SK-N-MC (cell line): Measurements from ENCODE around the gene TMEM115.

Experiments
- DNase-seq: peaks from one replicate; pipeline ENCODE4 v3.0.0-alpha.2; 2011; ENCODE audit warnings: low read depth, low spot score
- H3K27ac ChIP-seq: fragments of 200-600 bp; sonication (generic); 2 replicates; pipeline ENCODE4 v1.5.1; 2016; ENCODE audit warnings: mixed run types
- H3K36me3 ChIP-seq: fragments of 200-600 bp; sonication (generic); 2 replicates; pipeline ENCODE4 v1.6.1; 2017; ENCODE audit warnings: antibody characterized with exemption, low read length, mixed read lengths; ENCODE audit not compliant: insufficient read depth
- H3K4me3 ChIP-seq: fragments of 200-600 bp; sonication (generic); 2 replicates; pipeline ENCODE4 v1.5.1; 2016
- H3K9ac ChIP-seq: fragments of 200-600 bp; sonication (generic); 2 replicates; pipeline ENCODE4 v1.8.0; 2017; ENCODE audit warnings: mixed run types, mixed read lengths; ENCODE audit not compliant: insufficient read length
- H3K9me3 ChIP-seq: fragments of 200-600 bp; sonication (generic); 2 replicates; pipeline ENCODE4 v1.6.1; 2017; ENCODE audit warnings: low read depth, mild to moderate bottlenecking, antibody characterized with exemption, low read length, moderate library complexity, mixed read lengths
- EZH2 ChIP-seq: fragments of 200-600 bp; sonication (generic); IDR thresholded peaks from one replicate; pipeline ENCODE4 v1.6.1; 2017; ENCODE audit warnings: antibody characterized with exemption
- FOXP2 ChIP-seq: optimal IDR thresholded peaks from 2 replicates; pipeline ENCODE3; 2011; ENCODE audit warnings: mild to moderate bottlenecking, moderate library complexity; ENCODE audit not compliant: insufficient read depth; ENCODE audit errors: extremely low read length, control extremely low read depth
- POLR2AphosphoS5 ChIP-seq: IDR thresholded peaks from 2 replicates; pipeline ENCODE4 v1.6.1; 2012; ENCODE audit warnings: mild to moderate bottlenecking, low read depth, low read length, borderline replicate concordance

TMEM115 gene

DNA sequence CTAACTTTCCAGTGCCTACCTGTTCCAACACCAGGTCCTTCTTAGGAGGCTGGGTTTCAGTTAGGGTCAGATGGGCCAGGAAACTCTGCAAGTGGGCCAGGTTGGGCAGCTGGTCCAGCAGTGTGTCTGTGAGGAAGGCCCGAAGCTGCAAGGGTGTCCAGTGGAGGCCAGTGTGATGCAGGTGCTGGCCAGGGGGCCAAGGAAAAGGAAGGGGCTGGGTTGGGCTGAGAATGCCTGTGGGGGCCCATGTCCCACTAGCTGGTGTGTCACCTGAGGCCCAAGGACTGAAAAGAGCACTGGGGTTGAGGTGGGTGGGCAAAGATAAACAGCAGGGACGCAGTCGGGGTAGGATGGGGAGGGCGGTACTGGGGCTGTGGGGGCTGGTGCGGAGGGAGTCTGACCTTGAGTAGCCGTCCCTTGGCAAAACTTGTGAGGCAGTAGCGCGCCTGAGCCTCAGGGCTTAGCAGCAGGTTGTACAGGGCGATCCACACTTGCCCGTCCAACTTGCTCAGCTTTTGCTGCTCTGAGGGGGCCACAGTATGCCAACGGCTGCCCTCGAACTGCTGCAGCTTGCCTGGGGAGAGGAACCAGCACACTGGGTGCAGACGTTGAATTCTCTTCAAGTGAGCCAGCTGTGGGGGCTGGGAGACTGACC is 17.2 kb downstream of the TMEM115 start:
- Histone ChIP-seq H3K36me3 (no peaks in the 10 kb centered on the region), H3K9ac (no peak overlapping the region), H3K9me3 (no peaks in the 10 kb centered on the region), H3K4me3 (no peak overlapping the region), H3K27ac (no peak overlapping the region)
- TF ChIP-seq FOXP2, result no peak
- TF ChIP-seq EZH2, result no peak
- TF ChIP-seq POLR2AphosphoS5, result no peak
- no peak for DNase-seq

DNA sequence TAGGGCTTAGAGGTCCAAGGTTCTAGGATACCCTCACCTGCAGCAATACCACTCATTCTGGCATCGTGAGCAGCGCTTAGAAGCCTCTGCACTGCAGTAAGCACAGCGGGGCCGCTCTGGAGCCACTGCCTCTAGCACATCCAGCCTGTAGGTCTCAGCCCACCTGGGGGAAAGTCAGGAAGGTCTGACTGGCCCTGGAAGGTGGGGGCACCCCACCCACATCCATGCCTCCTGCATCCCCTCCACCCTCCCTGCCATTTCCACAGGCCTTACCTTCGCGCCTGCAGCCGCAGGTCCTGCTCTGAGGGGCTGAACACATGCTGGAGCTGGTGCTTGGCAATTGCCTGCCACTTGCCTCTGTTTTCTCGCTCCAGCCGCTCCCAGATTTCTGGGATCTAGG is 17.8 kb downstream of the TMEM115 start:
- DNase-seq, result no peak
- Histone ChIP-seq H3K36me3 (no peaks in the 10 kb centered on the region), H3K4me3 (no peak overlapping the region), H3K9me3 (no peaks in the 10 kb centered on the region), H3K9ac (no peak overlapping the region), H3K27ac (no peak overlapping the region)
- no peak for TF ChIP-seq FOXP2

DNA sequence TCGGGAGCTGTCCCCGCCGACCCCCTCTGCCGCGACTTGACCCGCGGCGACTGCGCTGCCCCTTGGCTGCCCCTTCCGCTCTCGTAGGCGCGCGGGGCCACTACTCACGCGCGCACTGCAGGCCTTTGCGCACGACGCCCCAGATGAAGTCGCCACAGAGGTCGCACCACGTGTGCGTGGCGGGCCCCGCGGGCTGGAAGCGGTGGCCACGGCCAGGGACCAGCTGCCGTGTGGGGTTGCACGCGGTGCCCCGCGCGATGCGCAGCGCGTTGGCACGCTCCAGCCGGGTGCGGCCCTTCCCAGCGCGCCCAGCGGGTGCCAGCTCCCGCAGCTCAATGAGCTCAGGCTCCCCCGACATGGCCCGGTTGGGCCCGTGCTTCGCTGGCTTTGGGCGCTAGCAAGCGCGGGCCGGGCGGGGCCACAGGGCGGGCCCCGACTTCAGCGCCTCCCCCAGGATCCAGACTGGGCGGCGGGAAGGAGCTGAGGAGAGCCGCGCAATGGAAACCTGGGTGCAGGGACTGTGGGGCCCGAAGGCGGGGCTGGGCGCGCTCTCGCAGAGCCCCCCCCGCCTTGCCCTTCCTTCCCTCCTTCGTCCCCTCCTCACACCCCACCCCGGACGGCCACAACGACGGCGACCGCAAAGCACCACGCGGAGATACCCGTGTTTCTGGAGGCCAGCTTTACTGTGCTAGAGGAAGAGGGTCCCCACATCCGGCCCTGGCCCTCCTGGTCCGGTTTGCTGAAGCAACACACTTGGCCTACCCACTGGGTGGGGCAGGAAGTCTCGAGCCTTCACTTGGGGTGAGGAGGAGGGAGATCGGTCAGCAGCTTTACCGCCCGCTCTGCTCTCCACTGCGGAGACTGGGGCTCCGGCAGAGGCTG is 18.6 kb downstream of the TMEM115 start, which contains the start of gene RASSF1:
RASSF1 (minus strand) TSS at position 389 of the 882 bp plus-strand sequence; CDS start at position 358, 31 bp downstream.
- H3K36me3 ChIP-seq, result no peaks in the 10 kb centered on the region
- no peak within 1 kb of the TSS for H3K4me3 ChIP-seq
- no peaks in the 10 kb centered on the region for H3K9me3 ChIP-seq
- H3K27ac ChIP-seq, result no peak within 1 kb of the TSS
- H3K9ac ChIP-seq, result no peak within 1 kb of the TSS
- TF ChIP-seq FOXP2, result no peak
- DNase-seq, result no peak

DNA sequence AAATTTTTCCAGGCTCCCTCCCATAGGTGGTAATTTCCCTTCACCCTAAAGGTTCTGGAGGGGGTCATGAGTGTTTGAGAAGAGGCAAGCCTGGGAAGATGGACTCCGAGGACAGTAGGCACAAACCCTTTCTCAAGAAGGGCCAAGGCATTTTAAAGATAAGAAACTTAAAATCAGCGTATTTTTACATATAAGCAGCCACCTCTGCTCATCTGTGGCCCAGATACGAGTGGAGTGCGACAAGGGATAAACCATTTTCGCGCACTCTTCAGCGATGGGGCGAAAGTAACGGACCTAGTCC is 19.2 kb downstream of the TMEM115 start:
- Histone ChIP-seq H3K4me3 (no peak overlapping the region), H3K36me3 (no peaks in the 10 kb centered on the region), H3K9ac (no peak overlapping the region), H3K9me3 (no peaks in the 10 kb centered on the region), H3K27ac (no peak overlapping the region)
- TF ChIP-seq POLR2AphosphoS5 (no peak), EZH2 (no peak), FOXP2 (no peak)
- DNase-seq, result no peak

DNA sequence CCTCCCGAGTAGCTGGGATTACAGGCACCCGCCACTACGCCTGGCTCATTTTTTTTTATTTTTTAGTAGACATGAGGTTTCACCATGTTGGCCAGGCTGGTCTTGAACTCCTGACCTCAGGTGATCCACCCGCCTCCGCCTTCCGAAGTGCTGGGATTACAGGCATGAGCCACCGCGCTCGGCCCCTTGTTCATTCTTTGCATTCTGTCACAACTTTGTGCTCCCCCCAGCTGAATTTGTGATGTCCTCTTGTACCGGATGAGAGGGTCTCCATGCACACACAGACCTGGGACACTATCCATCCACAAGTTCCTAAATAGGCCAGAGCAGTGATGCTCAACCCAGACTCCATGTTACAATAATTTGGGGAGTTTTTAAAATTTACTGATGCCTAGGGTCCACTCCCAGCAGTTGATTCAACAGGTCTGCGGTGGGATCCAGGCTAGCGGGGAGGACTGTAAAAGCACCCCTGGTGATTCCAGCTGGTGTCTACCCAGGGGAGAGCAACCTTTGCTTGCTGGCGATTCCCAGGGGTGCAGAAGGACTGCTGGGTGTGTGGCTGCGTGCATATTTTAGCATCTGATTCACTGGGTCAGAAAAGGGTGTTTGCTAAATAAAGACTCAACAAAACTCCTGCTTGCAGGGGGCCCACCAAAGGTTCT is 19.7 kb downstream of the TMEM115 start:
- Histone ChIP-seq H3K9ac (no peak overlapping the region), H3K36me3 (no peaks in the 10 kb centered on the region), H3K9me3 (no peaks in the 10 kb centered on the region), H3K27ac (no peak overlapping the region), H3K4me3 (no peak overlapping the region)
- DNase-seq, result no peak
- TF ChIP-seq EZH2, result no peak

DNA sequence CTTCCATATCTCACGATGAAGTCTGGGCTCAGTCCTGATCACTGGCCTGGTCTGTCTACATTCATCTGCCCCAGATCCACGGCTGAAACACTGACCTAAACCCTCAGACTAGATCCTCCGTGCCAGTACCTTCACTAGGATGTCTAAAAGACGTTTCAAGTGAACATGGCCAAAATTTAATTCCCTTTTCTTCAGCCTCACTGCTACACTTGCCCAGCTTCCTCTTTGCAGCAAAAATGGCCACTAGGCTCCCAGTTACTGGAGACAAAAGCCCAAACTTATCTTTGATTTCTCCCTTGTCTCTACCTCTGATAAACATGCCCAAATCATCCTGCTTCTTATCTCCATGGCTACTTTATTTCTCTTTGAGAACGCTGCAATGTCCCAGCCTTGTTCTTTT is 20.4 kb downstream of the TMEM115 start:
- Histone ChIP-seq H3K4me3 (no peak overlapping the region), H3K36me3 (no peaks in the 10 kb centered on the region), H3K9me3 (no peaks in the 10 kb centered on the region), H3K9ac (no peak overlapping the region), H3K27ac (no peak overlapping the region)
- TF ChIP-seq EZH2, result no peak
- no peak for TF ChIP-seq FOXP2
- no peak for TF ChIP-seq POLR2AphosphoS5
- no peak for DNase-seq

DNA sequence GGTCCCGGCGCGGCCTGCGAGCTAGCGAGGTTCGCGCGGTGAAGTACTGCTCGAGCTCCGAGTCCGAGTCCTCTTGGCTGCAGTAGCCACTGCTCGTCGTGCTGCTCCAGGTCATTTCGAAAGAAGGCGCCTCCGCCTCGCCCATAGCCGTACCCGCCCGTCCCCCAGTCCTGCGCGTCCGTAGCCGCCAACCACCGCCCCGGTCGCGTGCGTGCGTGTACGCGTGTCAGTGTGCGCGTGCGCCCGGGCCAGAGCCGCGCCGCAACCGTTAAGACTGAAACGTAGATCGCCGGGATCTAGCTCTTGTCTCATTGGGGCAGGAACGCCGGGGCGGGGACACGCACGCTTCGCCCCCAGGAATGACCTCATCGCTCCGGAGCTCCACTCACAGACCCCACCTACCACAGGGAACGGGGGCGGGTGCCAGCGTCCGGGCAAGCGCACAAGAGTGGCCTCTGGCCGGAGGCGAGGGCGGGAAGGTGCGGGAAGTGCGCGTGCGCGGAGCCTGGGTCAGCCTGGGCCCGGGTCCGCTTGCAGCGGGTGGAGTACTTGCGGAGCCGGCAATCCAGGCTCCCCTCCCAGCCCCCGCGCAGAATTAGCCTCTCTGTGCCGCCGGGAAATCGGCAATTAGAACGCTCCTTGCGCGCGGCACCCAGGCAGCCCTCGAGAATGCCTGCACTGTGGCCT is 22.0 kb downstream of the TMEM115 start:
- peak; percentile 51 for DNase-seq
- Histone ChIP-seq H3K36me3 (no peaks in the 10 kb centered on the region; the same call in 1 of the 2 replicates), H3K9ac (peak overlapping the region; percentile 94), H3K4me3 (peak overlapping the region; percentile 86), H3K27ac (0 out of 2 replicates have a peak overlapping the region, but pooled peaks have one; percentile 36), H3K9me3 (no peaks in the 10 kb centered on the region)
- TF ChIP-seq EZH2 (no peak), POLR2AphosphoS5 (peak; percentile 94), FOXP2 (no peak)
